Amniotic epithelial cell (primary cell): Measurements from ENCODE around the gene RNU1-4.
"Not testable (repeated sequence)": the region's sequence is repeated elsewhere in the genome, so short reads cannot be mapped to it uniquely, and the experiment has no call there.

Experiments
- DNase-seq: peaks from one replicate; pipeline ENCODE4 v3.0.0-alpha.2; 2010; ENCODE audit warnings: low read depth

Gene RNU1-4

DNA sequence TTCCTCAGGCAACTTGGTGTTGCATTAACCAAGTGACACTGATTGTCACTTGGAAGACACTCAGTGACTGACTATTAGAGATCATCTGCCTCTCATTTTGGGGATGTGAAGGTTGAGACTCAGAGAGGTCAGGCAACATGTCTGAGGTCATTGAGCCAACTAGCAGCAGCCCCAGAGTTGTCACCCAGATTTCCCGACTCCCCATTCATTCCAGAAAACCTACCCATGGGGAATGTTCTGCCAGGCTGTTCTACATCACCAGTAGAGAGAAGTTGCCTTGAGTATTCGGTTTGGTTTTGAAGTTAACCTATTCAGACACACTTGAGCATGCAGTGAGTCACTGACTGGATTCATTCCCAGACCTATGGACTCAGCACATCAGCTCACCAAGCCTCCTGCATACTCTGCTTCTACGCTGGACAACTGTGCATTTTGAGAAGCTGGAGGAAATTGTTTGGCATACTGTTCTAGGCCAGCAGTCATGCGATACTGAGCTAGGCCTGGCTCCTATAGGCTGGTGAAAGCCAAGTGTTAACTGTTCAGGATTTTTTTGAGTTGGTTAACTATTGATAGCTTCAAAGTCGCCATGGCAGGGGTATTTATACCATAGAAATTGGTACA, 29.9 kb downstream of the RNU1-4 start:
- peak; percentile 73 for DNase-seq

DNA sequence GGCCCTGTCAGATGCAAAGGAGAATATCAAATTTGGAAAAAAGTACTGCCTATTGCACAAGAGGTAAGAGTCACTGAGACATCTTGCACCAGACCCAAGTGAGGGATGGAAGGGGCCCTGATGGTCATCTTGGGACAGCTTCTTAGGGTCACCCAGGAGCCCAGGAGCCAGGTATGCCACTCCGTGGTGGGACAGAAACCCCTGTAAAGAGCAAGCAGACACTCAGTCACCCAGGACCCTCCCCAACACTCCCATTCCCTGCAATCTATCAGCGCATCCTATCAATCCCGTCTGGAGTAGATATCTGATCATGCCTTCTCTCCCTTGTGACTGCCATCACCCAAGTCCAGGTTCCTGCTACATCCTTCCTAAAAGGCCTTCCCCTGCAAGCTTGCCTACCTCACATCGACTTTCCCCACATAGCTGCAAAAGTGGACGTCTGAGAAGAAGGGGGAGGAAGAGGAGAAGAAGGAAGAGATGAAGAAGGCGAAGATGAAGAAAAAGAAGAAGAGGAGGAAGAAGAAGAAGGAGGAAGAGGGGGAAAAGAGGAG, 30.7 kb downstream of the RNU1-4 start:
- not testable (repeated sequence) for DNase-seq

DNA sequence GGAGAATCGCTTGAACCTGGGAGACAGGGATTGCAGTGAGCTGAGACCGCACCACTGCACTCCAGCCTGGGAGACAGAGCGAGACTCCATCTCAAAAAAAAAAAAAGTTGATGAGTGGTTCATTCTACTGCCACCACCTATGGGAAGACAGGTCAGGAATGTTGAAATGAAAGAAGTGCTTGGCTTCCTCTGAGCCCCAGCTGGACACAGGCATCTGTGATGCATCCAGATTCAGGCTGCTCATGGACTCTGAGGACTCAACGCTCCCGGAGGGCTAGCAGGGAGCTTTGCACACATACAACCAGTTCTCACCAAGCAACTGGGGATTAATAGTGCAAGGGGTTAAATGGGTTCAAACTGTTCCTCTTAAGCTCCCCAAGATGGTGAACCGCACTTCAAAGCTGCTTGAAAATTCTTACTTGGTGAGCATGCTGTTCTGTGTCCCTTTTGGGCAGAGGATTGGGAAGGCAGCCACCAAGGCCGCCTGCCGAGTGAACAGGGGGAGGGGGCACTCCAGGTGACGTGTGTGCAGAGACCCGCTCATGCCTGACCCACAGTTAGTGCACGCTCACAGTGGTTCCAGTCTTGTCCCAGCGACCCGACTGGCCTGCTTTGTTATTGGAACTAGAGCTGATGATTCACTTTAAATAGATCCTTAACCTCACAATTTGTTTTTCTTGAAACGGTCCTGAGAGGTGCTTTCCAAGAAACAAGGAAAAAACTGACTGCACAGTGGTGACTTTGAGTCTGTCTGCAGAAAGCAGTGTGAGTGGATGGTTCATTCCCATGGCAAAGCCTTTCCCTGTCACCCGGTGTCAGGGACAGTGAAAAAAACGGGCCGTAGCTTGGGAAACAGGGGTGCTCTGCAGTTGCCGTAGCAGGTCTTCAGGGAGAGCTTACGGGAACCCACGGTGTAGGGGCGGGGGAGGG, 32.2 kb downstream of the RNU1-4 start:
- not testable (repeated sequence) for DNase-seq

- DNase-seq: not testable (repeated sequence)
Observed at GRCh38 chr1:16773205-16773596, 32.9 kb downstream of the RNU1-4 start.

- not testable (repeated sequence) for DNase-seq
Observed at GRCh38 chr1:16773723-16774122, 33.4 kb downstream of the RNU1-4 start.

DNA sequence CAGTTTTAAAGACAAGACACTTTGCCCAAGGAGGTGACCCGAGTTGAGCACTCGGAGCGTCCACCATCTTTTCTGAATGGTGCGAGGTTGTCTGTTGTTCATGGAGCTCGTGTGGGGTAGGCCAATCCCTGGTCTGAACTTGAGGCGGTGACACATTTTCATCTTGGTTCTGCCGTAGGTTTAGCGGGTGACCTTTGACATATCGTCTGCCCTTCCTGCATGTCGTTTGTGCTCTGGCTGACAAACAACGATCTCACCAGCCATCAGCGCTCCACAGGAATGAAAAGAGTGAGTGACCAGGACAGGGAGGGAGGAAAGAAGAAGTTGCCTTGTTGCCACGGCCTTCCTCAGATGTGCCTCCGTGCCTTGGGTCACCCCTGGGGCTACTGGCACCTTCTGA, 34.5 kb downstream of the RNU1-4 start:
- DNase-seq: not testable (repeated sequence)

DNA sequence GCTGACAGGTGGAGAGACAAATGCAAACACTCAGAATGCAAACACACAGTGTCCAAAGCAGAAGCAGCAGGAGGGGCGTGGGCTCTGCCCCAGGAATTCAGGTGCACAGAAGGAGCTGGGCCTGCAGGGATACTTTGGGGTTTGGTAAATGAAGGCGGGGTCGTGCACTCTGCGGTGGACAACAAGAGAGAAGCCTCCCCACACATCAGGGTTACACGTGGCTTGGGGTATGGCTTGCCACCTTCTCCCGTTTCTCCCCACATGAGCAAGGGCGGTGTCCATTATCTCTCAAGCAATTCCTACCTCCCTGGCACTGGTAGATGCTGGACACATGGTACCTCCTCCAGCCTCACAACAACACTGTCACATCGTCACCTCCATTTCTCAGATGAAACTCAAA, 35.0 kb downstream of the RNU1-4 start:
- DNase-seq: not testable (repeated sequence)

- not testable (repeated sequence) for DNase-seq
Observed at GRCh38 chr1:16776248-16776647, 35.9 kb downstream of the RNU1-4 start.

- not testable (repeated sequence) for DNase-seq
Observed at GRCh38 chr1:16776835-16777234, 36.5 kb downstream of the RNU1-4 start.

DNA sequence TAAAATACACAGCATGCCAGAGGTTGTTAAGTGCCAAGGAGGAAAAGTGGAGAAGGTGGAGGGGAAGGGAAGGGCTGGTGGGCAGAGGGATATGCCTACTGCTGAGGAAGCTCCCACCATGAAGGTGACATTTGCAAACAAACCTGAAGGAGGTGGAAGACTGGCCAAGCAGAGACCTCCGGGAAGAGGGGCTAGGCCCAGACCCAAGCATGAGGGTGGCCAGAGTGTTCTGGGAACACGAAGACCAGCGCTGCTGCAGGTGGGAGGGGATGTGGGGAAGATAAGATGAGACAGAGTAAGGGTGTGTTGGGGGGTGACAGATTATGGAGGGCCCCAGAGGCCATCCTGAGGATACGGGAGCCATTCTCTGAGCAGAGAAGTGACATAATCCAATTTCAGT, 37.5 kb downstream of the RNU1-4 start:
- DNase-seq: not testable (repeated sequence)

GRCh38 chr1:16779525-16779924, 39.2 kb downstream of the RNU1-4 start:
- not testable (repeated sequence) for DNase-seq

DNA sequence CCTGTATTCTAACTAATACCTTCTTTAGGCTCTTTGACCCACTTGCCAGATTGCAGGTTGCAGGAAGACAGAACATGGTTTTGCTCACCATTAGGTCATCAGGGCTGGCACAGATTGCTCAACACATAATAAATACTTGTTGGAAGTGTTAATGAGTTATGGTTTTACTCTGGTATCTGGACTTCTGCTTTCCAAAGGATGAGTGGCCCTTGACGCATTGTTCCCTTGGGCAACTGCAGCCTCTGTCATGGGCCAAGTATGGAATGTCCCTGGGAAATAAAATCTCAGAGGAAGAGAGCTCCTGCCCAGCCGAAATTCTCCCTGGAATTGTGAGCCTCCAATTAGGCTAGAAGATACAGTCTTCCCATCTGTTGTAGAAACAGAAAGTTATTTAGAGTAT, 40.7 kb downstream of the RNU1-4 start:
- DNase-seq: not testable (repeated sequence)

DNA sequence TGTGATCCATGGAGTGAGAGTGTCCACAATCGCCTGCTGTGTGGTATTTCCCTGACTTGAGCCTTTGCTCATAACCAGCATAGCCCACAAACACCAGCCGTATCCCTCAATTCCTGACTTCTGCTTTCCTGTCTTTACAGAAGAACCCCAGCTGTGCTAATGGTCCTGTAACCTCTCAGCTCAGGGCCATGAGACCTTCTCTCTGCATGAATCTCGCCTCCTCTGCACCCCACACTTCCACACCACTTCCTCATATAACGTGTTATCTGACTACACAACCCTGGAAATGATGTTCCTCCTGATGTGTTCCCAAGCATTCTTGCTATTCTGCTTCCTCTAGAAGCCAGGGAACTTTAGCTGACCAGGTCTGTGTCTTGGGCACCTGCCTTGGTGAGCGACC, 41.3 kb downstream of the RNU1-4 start:
- not testable (repeated sequence) for DNase-seq

DNA sequence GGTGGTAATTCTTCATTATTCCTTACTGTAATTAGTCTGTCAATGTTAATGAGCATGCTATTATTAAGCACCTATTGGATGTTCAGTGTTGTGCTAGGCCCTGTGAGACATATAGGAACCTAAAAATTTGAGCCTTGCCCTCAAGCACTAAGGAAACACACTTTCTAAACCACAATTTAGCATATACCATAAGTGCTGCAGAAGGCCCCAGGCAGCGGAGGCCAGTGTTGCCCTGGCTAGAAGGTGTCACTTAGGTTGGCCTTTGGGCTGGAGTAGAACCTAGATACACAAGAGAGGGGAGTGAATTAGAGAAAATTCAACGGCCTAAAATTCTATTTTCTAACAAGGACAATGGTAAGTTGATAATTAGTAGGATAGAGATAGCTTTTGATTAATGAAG, 44.6 kb downstream of the RNU1-4 start:
- DNase-seq: not testable (repeated sequence)

GRCh38 chr1:16786362-16786761, 46.0 kb downstream of the RNU1-4 start:
- not testable (repeated sequence) for DNase-seq

DNA sequence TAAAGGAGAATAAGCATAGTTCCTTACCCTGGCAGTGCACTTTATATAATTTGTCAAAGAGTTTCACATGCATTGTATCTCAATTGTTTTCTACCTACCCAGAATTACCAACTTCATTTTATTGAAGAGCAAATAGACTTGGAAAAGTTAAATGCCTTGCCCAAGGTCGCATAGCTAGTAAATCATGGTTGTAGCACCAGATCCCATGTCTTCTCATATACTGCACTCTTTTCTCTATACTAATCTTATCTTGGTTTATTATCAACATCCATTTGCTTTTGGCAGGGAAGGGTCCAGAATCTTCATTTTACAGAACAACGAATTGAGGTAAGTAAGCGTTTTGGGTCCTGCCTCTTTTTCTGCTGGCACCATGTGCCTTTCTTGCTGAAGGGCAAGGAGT, 46.9 kb downstream of the RNU1-4 start:
- not testable (repeated sequence) for DNase-seq

DNA sequence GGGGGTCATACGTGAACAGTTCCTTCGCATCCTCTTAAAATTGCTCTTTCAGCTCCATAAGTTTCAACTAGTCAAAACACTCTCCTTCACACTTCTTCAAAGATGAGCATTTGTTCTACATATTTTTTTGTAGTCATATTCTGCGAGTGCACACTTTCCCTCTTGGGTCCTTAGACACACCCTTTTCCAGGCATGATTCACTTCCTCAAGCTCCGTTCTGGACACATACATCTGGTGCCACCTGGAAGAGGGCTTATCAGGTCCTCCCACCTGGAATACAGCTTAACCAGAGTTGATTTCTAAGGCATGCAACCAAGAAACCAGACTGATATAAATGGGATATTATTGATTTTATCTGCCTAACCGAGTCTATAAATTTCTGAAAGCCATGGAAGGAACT, 47.4 kb downstream of the RNU1-4 start:
- DNase-seq: not testable (repeated sequence)
